BJ (cell line): ENCODE results near the gene ARHGAP35. TPM values are rescaled to one million over a fixed set of nuclear protein-coding genes. Genes with fewer than 3 reads are reported as not detected.

Experiments
- CTCF ChIA-PET: fragments of 350-600 bp; formaldehyde crosslinking; extraction: SDS; loops from one replicate; lab custom pipeline; 2021; ENCODE audit warnings: antibody characterized with exemption, inconsistent platforms; lab: Yijun Ruan, JAX
- POLR2A ChIA-PET: fragments of 300-600 bp; sonication (Branson Sonifier 250); formaldehyde crosslinking; extraction: SDS; loops from one replicate; lab custom pipeline; 2021; ENCODE audit warnings: antibody characterized with exemption; lab: Charles Lee
- DNase-seq: peaks from one replicate; pipeline ENCODE4 v3.0.0-alpha.2; 2011; ENCODE audit warnings: low read depth
- H3K27me3 ChIP-seq: 2 replicates; pipeline ENCODE4 v1.6.0; 2011; ENCODE audit warnings: low read length; ENCODE audit not compliant: control insufficient read depth, insufficient read depth
- H3K36me3 ChIP-seq: 2 replicates; pipeline ENCODE4 v1.5.1; 2011; ENCODE audit warnings: low read length; ENCODE audit not compliant: control insufficient read depth, insufficient read depth
- H3K4me3 ChIP-seq: 2 replicates; pipeline ENCODE4 v1.5.1; 2011; ENCODE audit warnings: low read depth, mild to moderate bottlenecking, control low read depth, low read length
- polyA plus RNA-seq: library from polyadenylated mRNA; depleted of rRNA; stranded (reverse); fragments of >200 nt; gene quantifications from 2 replicates; pipeline ENCODE4 v1.2.3, GENCODE V29; 2011
- TF ChIP-seq, protein P1 (sequence below): IDR thresholded peaks from 2 replicates; pipeline ENCODE4 v1.5.1; 2011; ENCODE audit warnings: low read depth, mild to moderate bottlenecking, control low read depth, inconsistent platforms, low read length, moderate library complexity; ENCODE audit not compliant: insufficient read depth

The ARHGAP35 gene
- polyA plus RNA-seq, 1 experiment: 36.8 TPM

DNA sequence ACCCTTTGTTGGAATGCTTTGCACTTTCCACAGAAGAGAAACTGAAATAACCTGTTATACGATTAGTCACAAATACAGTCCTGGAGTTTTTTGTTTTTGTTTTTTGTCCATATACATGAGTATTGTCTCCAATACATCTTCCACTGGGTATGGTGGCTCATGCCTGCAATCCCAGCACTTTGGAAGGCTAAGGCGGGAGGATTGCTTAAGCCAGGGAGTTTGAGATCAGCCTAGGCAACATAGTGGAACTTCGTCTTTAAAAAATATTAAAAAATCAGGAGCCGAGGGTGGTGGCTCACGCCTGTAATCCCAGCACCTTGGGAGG is 35.1 kb upstream of the ARHGAP35 start:
- DNase-seq: no peak
- Histone ChIP-seq H3K27me3 (no peaks in the 10 kb centered on the region), H3K36me3 (no peaks in the 10 kb centered on the region), H3K4me3 (no peak overlapping the region)
- ChIA-PET CTCF (no interaction called here), POLR2A (no interaction called here)
- TF ChIP-seq, protein P1, sequence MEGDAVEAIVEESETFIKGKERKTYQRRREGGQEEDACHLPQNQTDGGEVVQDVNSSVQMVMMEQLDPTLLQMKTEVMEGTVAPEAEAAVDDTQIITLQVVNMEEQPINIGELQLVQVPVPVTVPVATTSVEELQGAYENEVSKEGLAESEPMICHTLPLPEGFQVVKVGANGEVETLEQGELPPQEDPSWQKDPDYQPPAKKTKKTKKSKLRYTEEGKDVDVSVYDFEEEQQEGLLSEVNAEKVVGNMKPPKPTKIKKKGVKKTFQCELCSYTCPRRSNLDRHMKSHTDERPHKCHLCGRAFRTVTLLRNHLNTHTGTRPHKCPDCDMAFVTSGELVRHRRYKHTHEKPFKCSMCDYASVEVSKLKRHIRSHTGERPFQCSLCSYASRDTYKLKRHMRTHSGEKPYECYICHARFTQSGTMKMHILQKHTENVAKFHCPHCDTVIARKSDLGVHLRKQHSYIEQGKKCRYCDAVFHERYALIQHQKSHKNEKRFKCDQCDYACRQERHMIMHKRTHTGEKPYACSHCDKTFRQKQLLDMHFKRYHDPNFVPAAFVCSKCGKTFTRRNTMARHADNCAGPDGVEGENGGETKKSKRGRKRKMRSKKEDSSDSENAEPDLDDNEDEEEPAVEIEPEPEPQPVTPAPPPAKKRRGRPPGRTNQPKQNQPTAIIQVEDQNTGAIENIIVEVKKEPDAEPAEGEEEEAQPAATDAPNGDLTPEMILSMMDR: no peak

DNA sequence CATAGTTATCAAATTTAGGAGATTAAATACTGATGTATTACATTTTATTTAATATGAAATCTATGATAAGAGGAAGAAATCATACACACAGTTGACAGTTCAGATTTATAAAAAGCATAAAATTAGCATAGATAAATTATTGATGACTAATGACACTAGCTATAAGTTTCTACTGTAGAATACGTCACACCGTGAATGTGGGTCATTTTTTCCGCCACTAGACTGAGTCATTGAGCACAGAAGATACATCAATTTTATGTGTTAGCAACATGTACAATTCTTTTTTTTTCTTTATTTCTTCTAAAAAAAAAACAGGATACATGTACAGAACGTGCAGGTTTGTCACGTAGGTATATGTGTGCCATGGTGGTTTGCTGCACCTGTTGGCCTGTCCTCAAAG is 32.3 kb upstream of the ARHGAP35 start:
- TF ChIP-seq, protein P1: no peak
- no peak for DNase-seq
- no peaks in the 10 kb centered on the region for H3K36me3 ChIP-seq
- no peak overlapping the region for H3K4me3 ChIP-seq
- ChIA-PET CTCF (no interaction called here), POLR2A (no interaction called here)
- no peaks in the 10 kb centered on the region for H3K27me3 ChIP-seq

DNA sequence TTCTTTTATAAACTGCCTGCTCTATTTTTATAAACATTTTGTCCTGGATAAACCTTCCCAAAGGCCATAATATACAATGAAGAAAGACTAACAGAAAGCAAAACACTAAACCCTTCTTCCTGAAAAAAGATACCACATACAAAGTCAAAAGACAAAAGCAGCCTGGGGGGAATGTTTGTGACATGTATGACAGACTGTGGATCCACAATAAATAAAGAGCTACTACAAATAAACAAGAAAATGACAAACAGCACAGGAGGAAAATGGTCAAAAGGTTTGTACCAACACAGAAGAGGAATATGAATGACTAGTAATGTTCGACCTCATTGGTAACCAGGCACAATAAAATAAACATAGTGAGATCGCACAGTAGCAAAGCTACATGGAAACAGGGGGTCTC is 29.9 kb upstream of the ARHGAP35 start:
- Histone ChIP-seq H3K4me3 (no peak overlapping the region), H3K27me3 (no peaks in the 10 kb centered on the region), H3K36me3 (no peaks in the 10 kb centered on the region)
- POLR2A ChIA-PET: no interaction called here
- DNase-seq: no peak
- TF ChIP-seq, protein P1: no peak
- CTCF ChIA-PET: interaction anchor here (0.7 to 2.0 kb wide), 5 partner anchors 8 to 137 kb away, joined by 3 to 8 read pairs (median 7); no protein-coding TSS in a partner anchor

DNA sequence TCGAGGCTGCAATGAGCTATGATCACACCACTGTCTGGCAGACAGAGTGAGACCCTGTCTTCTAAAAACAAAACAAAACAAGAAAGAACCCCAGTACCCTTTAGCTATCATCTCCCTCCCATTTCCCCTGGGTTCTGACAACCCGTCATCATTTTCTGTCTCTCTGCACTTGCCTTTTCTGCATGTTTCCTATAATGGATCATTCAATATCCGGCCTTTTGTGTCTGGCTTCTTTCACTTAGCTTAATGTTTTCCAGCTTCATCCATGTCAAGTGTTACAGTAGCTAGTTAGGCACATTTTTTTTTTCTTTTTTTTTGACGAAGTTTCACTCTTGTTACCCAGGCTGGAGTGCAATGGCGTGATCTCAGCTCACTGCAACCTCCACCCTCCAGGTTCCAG is 26.7 kb upstream of the ARHGAP35 start:
- peaks cover 10% of the 10 kb centered on the region for H3K36me3 ChIP-seq
- TF ChIP-seq, protein P1: no peak
- POLR2A ChIA-PET: no interaction called here
- no peak overlapping the region for H3K4me3 ChIP-seq
- CTCF ChIA-PET: interaction anchor here (0.6 to 1.8 kb wide), 6 partner anchors 67 to 245 kb away, joined by 3 to 6 read pairs (median 3); no protein-coding TSS in a partner anchor
- no peak for DNase-seq
- no peaks in the 10 kb centered on the region for H3K27me3 ChIP-seq

DNA sequence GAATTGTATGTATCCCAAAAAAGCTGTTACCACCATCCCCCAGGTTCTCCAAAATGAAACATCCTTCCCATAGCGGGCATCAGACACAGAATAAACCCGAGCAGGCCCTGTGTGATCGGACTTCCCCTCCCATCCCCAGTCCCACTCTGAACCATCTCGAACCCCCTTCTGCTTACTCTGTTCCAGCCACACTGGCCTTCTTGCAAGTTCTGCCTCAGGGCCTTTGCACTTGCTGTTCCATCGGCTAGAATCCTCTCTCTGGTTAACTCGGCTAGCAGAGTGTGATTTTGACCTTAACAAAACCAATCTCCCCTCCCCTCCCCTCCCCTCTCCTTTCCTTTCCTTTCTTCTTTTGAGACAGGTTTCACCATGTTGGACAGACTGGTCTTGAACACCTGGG is 25.8 kb upstream of the ARHGAP35 start:
- H3K36me3 ChIP-seq: peaks cover 13% of the 10 kb centered on the region
- ChIA-PET POLR2A (no interaction called here), CTCF (interaction anchor here (1.8 kb wide), 1 partner anchor 77 kb away, joined by 6 read pairs; no protein-coding TSS in a partner anchor)
- TF ChIP-seq, protein P1: no peak
- no peak overlapping the region for H3K4me3 ChIP-seq
- no peak for DNase-seq
- H3K27me3 ChIP-seq: no peaks in the 10 kb centered on the region
